ENCODE data around the gene USF3.

USF3 gene

DNA sequence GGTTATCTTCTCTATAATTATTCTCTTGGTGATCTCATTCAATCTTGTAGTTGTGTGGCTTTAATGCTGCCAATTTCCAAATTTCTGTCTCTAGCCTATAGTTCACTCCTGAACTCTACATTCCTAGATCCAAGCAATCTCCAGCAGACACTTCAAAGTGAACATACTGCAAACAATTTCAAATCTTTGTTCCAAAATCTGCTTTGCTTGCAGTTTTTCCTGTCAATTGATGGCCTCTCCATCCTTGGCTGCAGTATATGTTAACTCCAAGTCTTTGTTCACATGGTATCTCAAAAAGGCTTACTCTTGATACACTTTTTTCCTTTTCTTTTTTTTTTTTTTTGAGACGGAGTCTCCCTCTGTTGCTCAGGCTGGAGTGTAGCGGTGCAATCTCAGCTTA is 32.2 kb upstream of the USF3 start:
- DNase-seq (ENCODE audit: low read depth) = no peak
- peaks cover 17% of the 10 kb centered on the region for H3K36me3 ChIP-seq (ENCODE audit: control insufficient read depth, insufficient read depth, low read length, severe bottlenecking)
- H3K4me1 ChIP-seq (ENCODE audit: control insufficient read depth, insufficient read depth, low read length) = peaks cover 7% of the 10 kb centered on the region
- no peaks in the 10 kb centered on the region for H3K27me3 ChIP-seq (replicated peaks; ENCODE audit: control insufficient read depth, insufficient read depth, low read length)
- no peak overlapping the region for H3K9ac ChIP-seq (ENCODE audit: low read length)
- H3K9me3 ChIP-seq (ENCODE audit: control insufficient read depth, low read length) = no peaks in the 10 kb centered on the region
- no peak overlapping the region for H3K4me3 ChIP-seq (ENCODE audit: low read length)

DNA sequence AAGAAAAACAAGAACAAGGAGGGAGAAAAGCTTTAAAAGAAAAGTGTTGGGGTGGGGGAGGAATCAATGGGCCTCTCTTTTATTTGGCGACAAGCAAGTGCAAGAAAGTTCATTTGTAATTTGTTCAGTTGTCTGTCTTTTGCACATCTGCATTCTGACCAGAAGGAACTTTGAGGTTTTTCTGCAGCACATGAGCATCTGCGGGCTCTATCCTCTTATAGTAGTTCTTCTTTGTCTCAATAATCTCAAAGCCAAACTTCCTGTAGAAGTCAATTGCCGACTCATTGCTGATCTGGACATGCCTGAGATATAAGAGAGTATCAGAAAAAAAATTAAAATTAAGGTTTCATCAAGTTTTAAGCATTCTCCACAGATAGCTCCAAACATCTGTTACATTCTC is 25.2 kb upstream of the USF3 start:
- H3K36me3 ChIP-seq (ENCODE audit: control insufficient read depth, insufficient read depth, low read length, severe bottlenecking) = peaks cover 51% of the 10 kb centered on the region
- peaks cover 45% of the 10 kb centered on the region for H3K4me1 ChIP-seq (ENCODE audit: control insufficient read depth, insufficient read depth, low read length)
- H3K4me3 ChIP-seq (ENCODE audit: low read length) = no peak overlapping the region
- no peaks in the 10 kb centered on the region for H3K9me3 ChIP-seq (ENCODE audit: control insufficient read depth, low read length)
- no peak overlapping the region for H3K9ac ChIP-seq (ENCODE audit: low read length)
- DNase-seq (ENCODE audit: low read depth) = no peak
- H3K27me3 ChIP-seq (replicated peaks; ENCODE audit: control insufficient read depth, insufficient read depth, low read length) = no peaks in the 10 kb centered on the region

DNA sequence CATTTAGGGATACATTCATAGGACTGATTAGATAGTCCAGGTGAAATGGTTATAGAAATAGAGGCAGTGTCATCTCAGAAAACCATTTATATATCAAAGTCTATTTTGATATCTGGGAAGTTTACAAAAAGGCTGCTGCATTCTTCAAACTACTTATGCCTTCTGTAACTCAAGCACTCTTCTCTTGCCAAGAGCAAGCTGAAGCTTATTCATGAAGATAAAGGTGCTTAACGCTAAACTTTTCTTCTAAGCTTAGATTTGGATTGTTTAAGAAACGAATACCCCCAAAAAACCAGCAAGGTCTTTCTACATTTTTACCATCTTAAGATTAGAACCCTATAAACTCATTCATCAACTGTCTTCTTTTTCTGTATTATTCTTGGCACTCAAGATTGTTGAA is 23.3 kb upstream of the USF3 start:
- Histone ChIP-seq H3K36me3 (ENCODE audit: control insufficient read depth, insufficient read depth, low read length, severe bottlenecking) (peaks cover 51% of the 10 kb centered on the region), H3K4me1 (ENCODE audit: control insufficient read depth, insufficient read depth, low read length) (peaks cover 64% of the 10 kb centered on the region), H3K9ac (ENCODE audit: low read length) (no peak overlapping the region), H3K27me3 (replicated peaks; ENCODE audit: control insufficient read depth, insufficient read depth, low read length) (no peaks in the 10 kb centered on the region), H3K9me3 (ENCODE audit: control insufficient read depth, low read length) (no peaks in the 10 kb centered on the region), H3K4me3 (ENCODE audit: low read length) (no peak overlapping the region)
- DNase-seq (ENCODE audit: low read depth) = no peak

DNA sequence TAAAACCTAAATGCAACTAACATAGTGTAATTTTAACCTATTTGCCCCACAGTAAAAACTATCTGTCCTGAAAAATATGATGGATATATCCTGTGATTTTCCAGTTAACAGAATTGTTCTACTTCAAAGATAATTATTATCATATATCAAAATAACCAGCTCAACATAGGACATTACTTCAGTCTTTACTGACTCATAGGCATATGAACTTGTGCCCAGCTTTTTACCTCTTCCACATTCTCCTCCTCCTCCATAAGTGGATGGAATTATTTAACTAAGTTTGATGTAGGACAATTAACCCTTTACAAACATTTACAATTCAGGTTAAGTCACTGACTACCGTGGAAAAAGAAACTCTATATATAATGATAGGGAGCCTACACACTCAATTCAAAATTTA is 22.9 kb upstream of the USF3 start:
- Histone ChIP-seq H3K4me3 (ENCODE audit: low read length) (no peak overlapping the region), H3K9me3 (ENCODE audit: control insufficient read depth, low read length) (no peaks in the 10 kb centered on the region), H3K36me3 (ENCODE audit: control insufficient read depth, insufficient read depth, low read length, severe bottlenecking) (peaks cover 51% of the 10 kb centered on the region), H3K27me3 (replicated peaks; ENCODE audit: control insufficient read depth, insufficient read depth, low read length) (no peaks in the 10 kb centered on the region), H3K9ac (ENCODE audit: low read length) (peak overlapping the region; percentile 32), H3K4me1 (ENCODE audit: control insufficient read depth, insufficient read depth, low read length) (peaks cover 69% of the 10 kb centered on the region)
- no peak for DNase-seq (ENCODE audit: low read depth)

DNA sequence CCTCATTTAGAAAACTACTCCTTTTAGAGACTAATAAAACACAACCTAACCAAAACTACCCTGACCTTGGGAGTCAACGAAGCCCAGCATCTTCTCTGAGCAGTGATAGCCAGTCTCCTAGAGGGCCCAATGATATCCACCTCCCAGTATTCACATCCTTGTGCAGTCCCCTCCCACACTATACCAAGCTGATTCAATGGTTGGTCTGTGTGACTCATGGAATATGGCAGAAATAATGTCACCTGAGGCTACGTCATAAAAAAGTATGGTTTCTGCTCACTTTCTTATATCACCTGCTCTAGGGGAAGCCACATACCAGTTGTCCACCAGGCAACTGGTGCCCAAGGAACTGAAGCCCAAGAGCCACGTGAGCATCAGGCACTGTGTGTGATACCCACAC is 21.4 kb upstream of the USF3 start:
- peaks cover 42% of the 10 kb centered on the region for H3K36me3 ChIP-seq (ENCODE audit: control insufficient read depth, insufficient read depth, low read length, severe bottlenecking)
- peaks cover 69% of the 10 kb centered on the region for H3K4me1 ChIP-seq (ENCODE audit: control insufficient read depth, insufficient read depth, low read length)
- no peaks in the 10 kb centered on the region for H3K27me3 ChIP-seq (replicated peaks; ENCODE audit: control insufficient read depth, insufficient read depth, low read length)
- H3K4me3 ChIP-seq (ENCODE audit: low read length) = peak overlapping the region; percentile 43
- H3K9ac ChIP-seq (ENCODE audit: low read length) = peak overlapping the region; percentile 66
- no peak for DNase-seq (ENCODE audit: low read depth)
- H3K9me3 ChIP-seq (ENCODE audit: control insufficient read depth, low read length) = no peaks in the 10 kb centered on the region

DNA sequence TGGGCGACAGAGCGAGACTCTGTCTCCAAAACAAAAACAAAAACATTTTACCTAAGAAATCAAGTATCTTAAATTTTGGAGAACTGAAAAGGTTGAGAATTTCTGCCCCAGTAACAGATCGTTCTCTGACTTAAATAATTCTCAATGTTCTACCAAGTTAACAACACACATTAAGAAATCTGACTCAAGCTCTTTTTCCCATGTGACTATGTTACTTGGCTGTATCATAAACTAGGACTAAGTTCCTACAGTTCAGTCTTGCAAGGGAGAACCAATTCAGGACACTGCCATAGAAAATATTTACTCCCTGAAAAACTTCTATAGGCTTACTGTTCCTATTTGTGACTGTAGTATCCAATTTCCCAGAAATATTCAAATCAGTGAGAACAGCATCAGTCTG is 20.9 kb upstream of the USF3 start:
- Histone ChIP-seq H3K27me3 (replicated peaks; ENCODE audit: control insufficient read depth, insufficient read depth, low read length) (no peaks in the 10 kb centered on the region), H3K36me3 (ENCODE audit: control insufficient read depth, insufficient read depth, low read length, severe bottlenecking) (peaks cover 37% of the 10 kb centered on the region), H3K4me1 (ENCODE audit: control insufficient read depth, insufficient read depth, low read length) (peaks cover 69% of the 10 kb centered on the region), H3K9me3 (ENCODE audit: control insufficient read depth, low read length) (no peaks in the 10 kb centered on the region), H3K9ac (ENCODE audit: low read length) (peak overlapping the region; percentile 66), H3K4me3 (ENCODE audit: low read length) (peak overlapping the region; percentile 43)
- DNase-seq (ENCODE audit: low read depth) = no peak

DNA sequence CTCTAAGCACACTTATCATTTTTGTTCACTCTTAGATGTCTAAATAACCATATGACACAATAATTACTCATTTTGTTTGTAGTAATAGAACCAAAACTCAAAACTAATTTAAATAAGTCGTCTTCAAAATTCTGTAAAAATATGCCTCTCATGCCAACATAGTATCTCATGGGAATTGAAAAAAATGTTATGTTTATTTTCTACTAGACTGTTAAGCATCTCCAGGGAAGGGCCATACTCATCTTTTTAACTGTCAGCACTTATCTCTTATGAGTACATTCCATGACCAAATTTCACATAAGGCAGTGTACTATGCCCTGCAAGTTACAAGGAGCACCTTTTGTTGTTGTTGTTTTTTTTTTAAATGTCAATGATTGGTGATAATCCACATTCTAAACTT is 18.3 kb upstream of the USF3 start:
- H3K9me3 ChIP-seq (ENCODE audit: control insufficient read depth, low read length) = no peaks in the 10 kb centered on the region
- H3K36me3 ChIP-seq (ENCODE audit: control insufficient read depth, insufficient read depth, low read length, severe bottlenecking) = peaks cover 13% of the 10 kb centered on the region
- H3K27me3 ChIP-seq (replicated peaks; ENCODE audit: control insufficient read depth, insufficient read depth, low read length) = no peaks in the 10 kb centered on the region
- no peak overlapping the region for H3K4me3 ChIP-seq (ENCODE audit: low read length)
- H3K4me1 ChIP-seq (ENCODE audit: control insufficient read depth, insufficient read depth, low read length) = peaks cover 54% of the 10 kb centered on the region
- H3K9ac ChIP-seq (ENCODE audit: low read length) = peak overlapping the region; percentile 11
- no peak for DNase-seq (ENCODE audit: low read depth)

DNA sequence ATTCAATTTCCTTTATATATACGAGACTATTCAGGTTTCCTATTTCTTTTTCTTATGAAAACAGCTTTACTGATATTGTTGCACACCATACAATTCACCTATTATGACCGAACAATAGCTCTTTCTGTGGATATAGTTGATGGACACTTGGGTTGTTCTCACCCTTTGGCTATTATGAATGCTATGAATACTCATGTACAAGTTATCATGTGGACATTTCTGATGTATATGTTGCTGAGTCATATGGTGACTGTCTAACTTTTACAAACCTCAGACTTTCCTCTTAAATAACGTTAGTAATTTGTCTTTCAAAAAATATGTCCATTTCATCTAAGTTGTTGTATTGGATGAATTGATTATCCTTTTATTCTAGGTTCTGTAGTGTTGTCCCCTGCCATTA is 15.7 kb upstream of the USF3 start:
- Histone ChIP-seq H3K36me3 (ENCODE audit: control insufficient read depth, insufficient read depth, low read length, severe bottlenecking) (no peaks in the 10 kb centered on the region), H3K4me1 (ENCODE audit: control insufficient read depth, insufficient read depth, low read length) (peaks cover 28% of the 10 kb centered on the region), H3K27me3 (replicated peaks; ENCODE audit: control insufficient read depth, insufficient read depth, low read length) (no peaks in the 10 kb centered on the region), H3K9me3 (ENCODE audit: control insufficient read depth, low read length) (no peaks in the 10 kb centered on the region), H3K9ac (ENCODE audit: low read length) (no peak overlapping the region), H3K4me3 (ENCODE audit: low read length) (no peak overlapping the region)
- DNase-seq (ENCODE audit: low read depth) = no peak

DNA sequence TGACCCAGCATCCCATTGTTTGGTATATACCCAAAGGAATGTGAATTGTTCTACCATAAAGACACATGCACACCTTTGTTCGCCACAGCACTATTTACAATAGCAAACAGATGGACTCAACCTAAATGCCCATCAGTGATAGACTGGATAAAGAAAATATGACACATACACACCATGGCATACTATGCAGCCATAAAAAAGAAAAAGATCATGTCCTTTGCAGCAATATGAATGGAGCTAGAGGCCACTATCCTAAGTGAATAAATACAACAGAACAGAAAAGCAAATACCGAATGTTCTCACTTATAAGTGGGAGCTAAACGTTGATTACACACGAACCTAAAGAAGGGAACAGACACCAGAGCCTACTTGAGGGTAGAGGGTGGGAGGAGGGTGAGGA is 11.4 kb upstream of the USF3 start:
- DNase-seq (ENCODE audit: low read depth) = no peak
- Histone ChIP-seq H3K4me1 (ENCODE audit: control insufficient read depth, insufficient read depth, low read length) (no peaks in the 10 kb centered on the region), H3K9ac (ENCODE audit: low read length) (no peak overlapping the region), H3K9me3 (ENCODE audit: control insufficient read depth, low read length) (no peaks in the 10 kb centered on the region), H3K36me3 (ENCODE audit: control insufficient read depth, insufficient read depth, low read length, severe bottlenecking) (no peaks in the 10 kb centered on the region), H3K4me3 (ENCODE audit: low read length) (no peak overlapping the region), H3K27me3 (replicated peaks; ENCODE audit: control insufficient read depth, insufficient read depth, low read length) (no peaks in the 10 kb centered on the region)

DNA sequence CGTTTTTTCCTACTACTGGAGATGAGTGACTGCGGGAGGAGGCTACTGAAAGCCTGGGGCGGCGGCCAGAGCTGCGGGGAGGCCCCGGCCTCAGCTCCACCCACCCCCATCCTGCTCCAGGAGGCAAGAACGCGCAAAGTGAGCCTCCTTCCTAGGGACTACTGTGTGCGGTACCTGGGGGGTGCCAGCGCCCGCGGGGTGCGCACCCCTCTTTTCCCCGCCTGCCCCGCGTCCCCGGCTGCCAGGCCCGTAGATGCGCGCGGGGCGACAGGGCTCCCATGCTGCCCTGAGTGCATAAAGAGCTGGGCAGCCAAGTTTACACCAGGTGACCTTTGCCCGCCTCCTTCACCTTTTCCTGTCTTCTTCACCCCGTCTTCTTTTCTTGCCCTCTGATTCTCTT is 2.5 kb upstream of the USF3 start:
- no peaks in the 10 kb centered on the region for H3K27me3 ChIP-seq (replicated peaks; ENCODE audit: control insufficient read depth, insufficient read depth, low read length)
- no peaks in the 10 kb centered on the region for H3K36me3 ChIP-seq (ENCODE audit: control insufficient read depth, insufficient read depth, low read length, severe bottlenecking)
- no peak for DNase-seq (ENCODE audit: low read depth)
- peak overlapping the region; percentile 64 for H3K4me3 ChIP-seq (ENCODE audit: low read length)
- H3K9ac ChIP-seq (ENCODE audit: low read length) = peak overlapping the region; percentile 64
- H3K9me3 ChIP-seq (ENCODE audit: control insufficient read depth, low read length) = no peaks in the 10 kb centered on the region
- peaks cover 25% of the 10 kb centered on the region for H3K4me1 ChIP-seq (ENCODE audit: control insufficient read depth, insufficient read depth, low read length)

DNA sequence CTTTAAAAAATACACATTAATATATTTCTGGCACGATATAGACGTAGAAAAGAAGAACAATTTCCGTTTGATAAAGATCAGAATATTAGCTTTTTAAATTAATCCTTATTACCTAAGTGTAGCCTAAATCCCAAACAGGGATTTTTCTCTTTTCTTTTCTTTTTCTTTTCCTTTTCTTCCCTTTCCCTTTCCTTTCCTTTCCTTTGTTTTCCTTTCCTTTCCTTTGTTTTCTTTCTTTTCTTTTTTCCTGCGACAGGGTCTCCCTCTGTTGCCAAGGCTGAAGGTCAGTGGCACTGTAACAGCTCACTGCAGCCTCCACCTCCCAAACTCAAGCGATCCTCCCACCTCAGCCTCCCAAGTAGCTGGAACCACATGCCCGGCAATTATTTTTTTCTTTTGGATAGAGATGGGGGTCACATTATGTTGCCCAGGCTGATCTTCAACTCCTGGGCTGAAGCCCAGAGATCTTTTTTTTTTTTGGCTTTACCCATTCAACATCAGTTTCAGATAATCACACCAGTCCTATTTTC is 1.8 kb upstream of the USF3 start:
- H3K9ac ChIP-seq (ENCODE audit: low read length) = peak overlapping the region; percentile 99
- H3K27me3 ChIP-seq (replicated peaks; ENCODE audit: control insufficient read depth, insufficient read depth, low read length) = no peaks in the 10 kb centered on the region
- DNase-seq (ENCODE audit: low read depth) = no peak
- H3K4me1 ChIP-seq (ENCODE audit: control insufficient read depth, insufficient read depth, low read length) = peaks cover 25% of the 10 kb centered on the region
- no peaks in the 10 kb centered on the region for H3K9me3 ChIP-seq (ENCODE audit: control insufficient read depth, low read length)
- H3K4me3 ChIP-seq (ENCODE audit: low read length) = peak overlapping the region; percentile 100
- H3K36me3 ChIP-seq (ENCODE audit: control insufficient read depth, insufficient read depth, low read length, severe bottlenecking) = no peaks in the 10 kb centered on the region

DNA sequence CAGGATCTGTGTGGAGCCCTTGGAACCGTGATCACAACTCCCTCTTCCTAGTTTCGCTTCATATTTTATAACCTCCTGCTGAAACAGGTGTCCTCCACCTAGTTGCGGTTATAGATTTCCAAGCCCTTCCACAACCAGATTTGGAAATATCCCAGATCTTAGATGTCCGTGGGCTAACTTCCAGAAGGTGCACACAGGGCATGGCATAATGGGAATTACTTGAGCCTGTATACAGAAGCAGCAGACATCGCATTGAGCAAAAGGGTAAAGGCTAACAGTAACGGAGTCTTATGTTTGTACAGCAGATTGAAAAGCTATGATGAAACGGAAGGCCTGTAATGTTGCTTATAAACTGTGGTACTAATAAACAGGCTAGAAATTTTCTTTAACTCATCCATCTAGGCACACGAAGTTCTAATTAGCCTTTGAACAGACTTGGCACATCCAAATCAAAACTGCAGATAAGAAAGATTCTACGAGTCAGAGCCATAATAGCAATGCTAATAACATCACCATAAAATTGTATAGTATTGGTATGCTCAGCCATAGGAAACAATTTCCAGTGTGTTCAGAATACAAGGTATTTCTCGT is 1.2 kb upstream of the USF3 start:
- no peaks in the 10 kb centered on the region for H3K9me3 ChIP-seq (ENCODE audit: control insufficient read depth, low read length)
- peak overlapping the region; percentile 99 for H3K9ac ChIP-seq (ENCODE audit: low read length)
- peaks cover 25% of the 10 kb centered on the region for H3K4me1 ChIP-seq (ENCODE audit: control insufficient read depth, insufficient read depth, low read length)
- H3K4me3 ChIP-seq (ENCODE audit: low read length) = peak overlapping the region; percentile 100
- H3K36me3 ChIP-seq (ENCODE audit: control insufficient read depth, insufficient read depth, low read length, severe bottlenecking) = no peaks in the 10 kb centered on the region
- peak; percentile 54 for DNase-seq (ENCODE audit: low read depth)
- no peaks in the 10 kb centered on the region for H3K27me3 ChIP-seq (replicated peaks; ENCODE audit: control insufficient read depth, insufficient read depth, low read length)
